GM10847 (cell line): ENCODE measurements around the gene NCKAP5.

Source experiments
- POLR2A ChIP-seq: IDR thresholded peaks from 2 replicates; pipeline ENCODE4 v1.6.1; 2011; ENCODE audit not compliant: insufficient read length; ENCODE audit errors: extremely low read depth

Gene NCKAP5

GRCh38 chr2:132875193-132875592 is 693.1 kb downstream of the NCKAP5 start:
- no peak for TF ChIP-seq POLR2A

- no peak for TF ChIP-seq POLR2A
These were observed 694.5 kb downstream of the NCKAP5 start for GRCh38 chr2:132873738-132874137.

GRCh38 chr2:132871831-132872230 is 696.4 kb downstream of the NCKAP5 start:
- no peak for TF ChIP-seq POLR2A

GRCh38 chr2:132863961-132864360 is 704.3 kb downstream of the NCKAP5 start:
- TF ChIP-seq POLR2A = no peak

- TF ChIP-seq POLR2A = no peak
These were observed 708.0 kb downstream of the NCKAP5 start for GRCh38 chr2:132860220-132860619.

GRCh38 chr2:132859590-132859989 is 708.7 kb downstream of the NCKAP5 start:
- no peak for TF ChIP-seq POLR2A

GRCh38 chr2:132857319-132857718 is 710.9 kb downstream of the NCKAP5 start:
- no peak for TF ChIP-seq POLR2A

GRCh38 chr2:132850688-132851087 is 717.6 kb downstream of the NCKAP5 start:
- TF ChIP-seq POLR2A = no peak

GRCh38 chr2:132849118-132849517 is 719.1 kb downstream of the NCKAP5 start:
- no peak for TF ChIP-seq POLR2A

GRCh38 chr2:132845339-132845738 is 722.9 kb downstream of the NCKAP5 start:
- no peak for TF ChIP-seq POLR2A

- no peak for TF ChIP-seq POLR2A
These were observed 723.7 kb downstream of the NCKAP5 start for GRCh38 chr2:132844585-132844984.

GRCh38 chr2:132837769-132838168 is 730.5 kb downstream of the NCKAP5 start:
- no peak for TF ChIP-seq POLR2A

GRCh38 chr2:132830321-132830827 is 737.9 kb downstream of the NCKAP5 start:
- TF ChIP-seq POLR2A = no peak

GRCh38 chr2:132825601-132826000 is 742.7 kb downstream of the NCKAP5 start:
- TF ChIP-seq POLR2A = no peak

- TF ChIP-seq POLR2A = no peak
These were observed 743.5 kb downstream of the NCKAP5 start for GRCh38 chr2:132824716-132825115.

GRCh38 chr2:132816234-132816633 is 752.0 kb downstream of the NCKAP5 start:
- TF ChIP-seq POLR2A = no peak

- TF ChIP-seq POLR2A = no peak
These were observed 752.7 kb downstream of the NCKAP5 start for GRCh38 chr2:132815516-132815915.

GRCh38 chr2:132814651-132815050 is 753.6 kb downstream of the NCKAP5 start:
- TF ChIP-seq POLR2A = no peak
